Vagina (tissue), 2 donors: ENCODE results near the gene NLGN4X. TPM values are rescaled to one million over a fixed set of nuclear protein-coding genes. Genes with fewer than 3 reads are reported as not detected.

Experiments
- DNase-seq, 2 donors: peaks; one replicate each; pipeline ENCODE4 v3.0.0-alpha.2; 2017; ENCODE audit errors: extremely low spot score in 2 of 2
- H3K27ac ChIP-seq: fragments of 200-600 bp; sonication (generic); one replicate; pipeline ENCODE4 v1.5.1; 2019
- H3K27me3 ChIP-seq: fragments of 200-600 bp; sonication (generic); one replicate; pipeline ENCODE4 v1.5.1; 2019
- H3K36me3 ChIP-seq, 2 donors: fragments of 200-600 bp; sonication (generic); one replicate each; pipeline ENCODE4 v1.5.1; 2017 to 2019
- H3K4me1 ChIP-seq: fragments of 200-600 bp; sonication (generic); one replicate; pipeline ENCODE4 v1.5.1; 2019
- H3K4me3 ChIP-seq, 2 donors: fragments of 200-600 bp; sonication (generic); 1 replicate in 1 of 2; 2 replicates in 1 of 2; pipeline ENCODE4 v1.5.1; 2016 to 2019
- H3K9me3 ChIP-seq: fragments of 200-600 bp; sonication (generic); one replicate; pipeline ENCODE4 v1.5.1; 2019
- POLR2A ChIP-seq, 2 donors: fragments of 450-650 bp; IDR thresholded peaks; one replicate each; pipeline ENCODE4 v1.6.1; 2017; ENCODE audit warnings: antibody characterized with exemption in 2 of 2, mild to moderate bottlenecking in 2 of 2, moderate library complexity in 2 of 2
- POLR2AphosphoS5 ChIP-seq, 2 donors: sonication (generic); formaldehyde crosslinking; IDR thresholded peaks; one replicate each; pipeline ENCODE4 v1.9.0; 2017; ENCODE audit warnings: antibody characterized with exemption in 2 of 2, mild to moderate bottlenecking in 2 of 2, low read depth in 1 of 2; ENCODE audit not compliant: insufficient read depth in 1 of 2
- intact Hi-C: fragments of 100-400 bp; cut with DNase I; formaldehyde crosslinking; loops from one replicate; pipeline ENCODE4 v1.15.1; 2023
- total RNA-seq: library from RNA; depleted of rRNA; stranded (reverse); fragments of >200 nt; gene quantifications from one replicate; pipeline ENCODE4 v1.2.3, GENCODE V29; 2016
- TF ChIP-seq, protein P1 (sequence below), 3 experiments: fragments of 450-650 bp in 2 of 3; fragments of 200-600 bp in 1 of 3; sonication (generic) in 1 of 3; IDR thresholded peaks; one replicate each; pipeline ENCODE4 v1.5.1; 2017 to 2019; ENCODE audit warnings: antibody characterized with exemption in 3 of 3, mild to moderate bottlenecking in 2 of 3, moderate library complexity in 2 of 3

NLGN4X gene
- total RNA-seq, 1 donor from 2014 or later, result 2.5 TPM

- no peak overlapping the region for H3K4me3 ChIP-seq
- DNase-seq, result no peak
- no peaks in the 10 kb centered on the region for H3K4me1 ChIP-seq
- no peak overlapping the region for H3K27ac ChIP-seq
- TF ChIP-seq, protein P1, sequence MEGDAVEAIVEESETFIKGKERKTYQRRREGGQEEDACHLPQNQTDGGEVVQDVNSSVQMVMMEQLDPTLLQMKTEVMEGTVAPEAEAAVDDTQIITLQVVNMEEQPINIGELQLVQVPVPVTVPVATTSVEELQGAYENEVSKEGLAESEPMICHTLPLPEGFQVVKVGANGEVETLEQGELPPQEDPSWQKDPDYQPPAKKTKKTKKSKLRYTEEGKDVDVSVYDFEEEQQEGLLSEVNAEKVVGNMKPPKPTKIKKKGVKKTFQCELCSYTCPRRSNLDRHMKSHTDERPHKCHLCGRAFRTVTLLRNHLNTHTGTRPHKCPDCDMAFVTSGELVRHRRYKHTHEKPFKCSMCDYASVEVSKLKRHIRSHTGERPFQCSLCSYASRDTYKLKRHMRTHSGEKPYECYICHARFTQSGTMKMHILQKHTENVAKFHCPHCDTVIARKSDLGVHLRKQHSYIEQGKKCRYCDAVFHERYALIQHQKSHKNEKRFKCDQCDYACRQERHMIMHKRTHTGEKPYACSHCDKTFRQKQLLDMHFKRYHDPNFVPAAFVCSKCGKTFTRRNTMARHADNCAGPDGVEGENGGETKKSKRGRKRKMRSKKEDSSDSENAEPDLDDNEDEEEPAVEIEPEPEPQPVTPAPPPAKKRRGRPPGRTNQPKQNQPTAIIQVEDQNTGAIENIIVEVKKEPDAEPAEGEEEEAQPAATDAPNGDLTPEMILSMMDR (IDR thresholded peaks at IDR 0.05), result no peak
- TF ChIP-seq POLR2A (IDR thresholded peaks at IDR 0.05), result no peak
- no peak for TF ChIP-seq POLR2AphosphoS5 (IDR thresholded peaks at IDR 0.05; ENCODE audit: insufficient read depth in 1 of 2, low read depth in 1 of 2)
- no peaks in the 10 kb centered on the region for H3K9me3 ChIP-seq
- intact Hi-C loops, result no loop called here
- no peaks in the 10 kb centered on the region for H3K36me3 ChIP-seq
- H3K27me3 ChIP-seq, result no peaks in the 10 kb centered on the region
Observed at GRCh38 chrX:6203462-6204215, 25.0 kb downstream of the NLGN4X start.

- intact Hi-C loops, result no loop called here
Observed at GRCh38 chrX:6199486-6199885, 29.2 kb downstream of the NLGN4X start.

DNA sequence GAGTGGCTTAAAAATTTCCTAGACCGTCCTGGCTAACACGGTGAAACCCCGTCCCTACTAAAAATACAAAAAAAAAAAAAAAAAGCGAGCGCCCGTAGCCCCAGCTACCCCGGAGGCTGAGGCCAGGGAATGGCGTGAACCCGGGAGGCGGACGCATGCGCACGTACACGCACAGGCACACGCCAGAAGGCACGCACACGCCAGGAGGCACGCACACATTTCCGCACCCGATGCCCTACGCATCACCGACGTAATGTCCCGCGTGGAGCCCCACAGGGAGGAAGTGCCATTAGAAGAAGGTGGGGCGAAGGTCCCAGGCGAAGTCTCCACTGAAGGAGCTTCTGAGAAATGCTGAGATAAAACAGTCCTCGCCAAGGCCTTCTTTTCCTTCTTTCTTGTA, 41.4 kb downstream of the NLGN4X start:
- intact Hi-C loops, result no loop called here
- TF ChIP-seq POLR2AphosphoS5 (IDR thresholded peaks at IDR 0.05; ENCODE audit: insufficient read depth in 1 of 2, low read depth in 1 of 2) (no peak), POLR2A (IDR thresholded peaks at IDR 0.05) (no peak)
- TF ChIP-seq, protein P1 (IDR thresholded peaks at IDR 0.05), result no peak

More at GRCh38 chrX:6199486-6199885, 29.2 kb downstream of the NLGN4X start:
- no peaks in the 10 kb centered on the region for H3K9me3 ChIP-seq
- H3K27ac ChIP-seq, result no peak overlapping the region
- no peak for DNase-seq
- no peaks in the 10 kb centered on the region for H3K4me1 ChIP-seq
- no peak for TF ChIP-seq POLR2AphosphoS5 (IDR thresholded peaks at IDR 0.05; ENCODE audit: insufficient read depth in 1 of 2, low read depth in 1 of 2)
- TF ChIP-seq, protein P1 (IDR thresholded peaks at IDR 0.05), result no peak
- no peak for TF ChIP-seq POLR2A (IDR thresholded peaks at IDR 0.05)
- no peak overlapping the region for H3K4me3 ChIP-seq
- H3K27me3 ChIP-seq, result no peaks in the 10 kb centered on the region
- H3K36me3 ChIP-seq, result no peaks in the 10 kb centered on the region

DNA sequence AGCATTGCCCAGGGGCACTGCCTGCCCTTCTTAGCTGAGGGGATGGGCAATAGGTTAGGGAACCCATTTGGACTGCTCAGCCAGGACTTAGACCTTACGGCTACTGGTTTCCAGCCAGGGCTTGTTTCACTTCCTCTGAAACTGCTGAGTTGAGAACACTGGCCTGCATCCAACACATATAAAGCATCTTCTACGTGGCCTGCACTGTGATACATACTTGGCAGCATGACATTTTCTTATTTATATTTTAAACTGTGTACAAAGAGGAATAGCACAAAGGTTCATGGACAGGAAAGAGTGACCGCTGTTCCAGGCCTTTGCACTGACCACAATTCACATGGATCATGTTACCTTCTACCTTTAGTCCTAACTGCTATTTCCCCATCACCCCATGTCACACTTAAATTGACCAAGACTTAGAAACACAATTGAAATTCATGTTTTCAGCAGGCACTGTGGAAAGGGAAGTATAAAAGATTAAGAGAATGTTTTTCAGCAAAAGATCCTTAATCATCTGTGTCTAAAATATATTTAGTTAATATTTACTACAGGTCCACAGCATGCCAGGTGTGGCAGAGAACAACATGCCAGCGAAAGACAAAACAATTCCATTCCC, 43.7 kb downstream of the NLGN4X start:
- Histone ChIP-seq H3K4me3 (no peak overlapping the region), H3K36me3 (no peaks in the 10 kb centered on the region), H3K27me3 (no peaks in the 10 kb centered on the region), H3K27ac (no peak overlapping the region), H3K4me1 (no peaks in the 10 kb centered on the region), H3K9me3 (no peaks in the 10 kb centered on the region)
- intact Hi-C loops, result no loop called here
- TF ChIP-seq, protein P1 (IDR thresholded peaks at IDR 0.05), result no peak
- TF ChIP-seq POLR2A (IDR thresholded peaks at IDR 0.05) (no peak), POLR2AphosphoS5 (IDR thresholded peaks at IDR 0.05; ENCODE audit: insufficient read depth in 1 of 2, low read depth in 1 of 2) (no peak)
- DNase-seq, result no peak

More for the DNA sequence above, 41.4 kb downstream of the NLGN4X start:
- Histone ChIP-seq H3K4me3 (no peak overlapping the region), H3K27me3 (no peaks in the 10 kb centered on the region), H3K4me1 (no peaks in the 10 kb centered on the region), H3K9me3 (no peaks in the 10 kb centered on the region), H3K36me3 (no peaks in the 10 kb centered on the region), H3K27ac (no peak overlapping the region)
- DNase-seq, result no peak

DNA sequence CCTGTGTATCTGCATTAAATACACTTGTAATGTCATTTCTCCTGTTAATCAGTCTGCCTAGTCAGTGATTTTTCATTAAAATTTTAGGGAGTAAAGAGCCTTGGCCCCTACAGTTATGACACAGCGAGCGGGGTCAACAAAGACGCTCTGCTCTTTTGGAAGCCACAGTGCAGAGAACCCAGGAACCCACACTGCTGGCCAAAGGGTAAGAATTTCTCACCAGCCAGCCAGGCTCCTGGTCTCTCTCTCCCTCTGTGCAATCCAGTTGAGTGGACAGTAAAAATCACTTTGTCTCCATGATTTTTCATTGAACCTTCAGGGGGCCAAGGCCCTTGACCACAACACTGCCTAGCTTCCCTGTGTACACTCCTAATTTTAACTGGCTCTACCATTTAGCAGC, 52.8 kb downstream of the NLGN4X start:
- Histone ChIP-seq H3K4me3 (no peak overlapping the region), H3K27ac (no peak overlapping the region), H3K27me3 (no peaks in the 10 kb centered on the region), H3K36me3 (no peaks in the 10 kb centered on the region), H3K9me3 (no peaks in the 10 kb centered on the region), H3K4me1 (no peaks in the 10 kb centered on the region)
- no peak for TF ChIP-seq POLR2A (IDR thresholded peaks at IDR 0.05)
- TF ChIP-seq, protein P1 (IDR thresholded peaks at IDR 0.05), result no peak
- no peak for TF ChIP-seq POLR2AphosphoS5 (IDR thresholded peaks at IDR 0.05; ENCODE audit: insufficient read depth in 1 of 2, low read depth in 1 of 2)
- intact Hi-C loops, result no loop called here
- no peak for DNase-seq
